Endodermal cell (in vitro differentiated cells): ENCODE data around the gene FGF18. TPM values are rescaled to one million over a fixed set of nuclear protein-coding genes. Genes with fewer than 3 reads are reported as not detected.

Source experiments
- DNase-seq: peaks from one replicate; pipeline ENCODE4 v3.0.0-alpha.2; 2017
- H3K27ac ChIP-seq: 2 replicates; pipeline ENCODE4 v1.5.1; 2013; ENCODE audit warnings: mild to moderate bottlenecking, low read depth, low read length, moderate library complexity
- H3K27me3 ChIP-seq: 2 replicates; pipeline ENCODE4 v1.6.1; 2013; ENCODE audit warnings: mild to moderate bottlenecking, low read length, moderate library complexity; ENCODE audit not compliant: insufficient read depth, control insufficient read depth, poor library complexity, severe bottlenecking
- H3K36me3 ChIP-seq: 2 replicates; pipeline ENCODE4 v1.7.0; 2013; ENCODE audit warnings: mild to moderate bottlenecking, low read length, moderate library complexity; ENCODE audit not compliant: control insufficient read depth, insufficient read depth
- H3K4me1 ChIP-seq: one replicate; pipeline ENCODE4 v1.7.0; 2013; ENCODE audit warnings: low read length; ENCODE audit not compliant: control insufficient read depth, insufficient read depth
- H3K4me3 ChIP-seq: 2 replicates; pipeline ENCODE4 v1.5.1; 2013; ENCODE audit warnings: mild to moderate bottlenecking, low read length, moderate library complexity
- H3K9ac ChIP-seq: 2 replicates; pipeline ENCODE4 v1.6.1; 2013; ENCODE audit warnings: mild to moderate bottlenecking, low read length, moderate library complexity; ENCODE audit not compliant: poor library complexity, severe bottlenecking; ENCODE audit errors: extremely low read depth
- H3K9me3 ChIP-seq: 2 replicates; pipeline ENCODE4 v1.6.1; 2013; ENCODE audit warnings: mild to moderate bottlenecking, low read length, moderate library complexity; ENCODE audit not compliant: control insufficient read depth
- H3K27ac Mint-ChIP-seq: 2 replicates; pipeline ENCODE4 v1.8.0; 2020; ENCODE audit warnings: mixed read lengths
- H3K27me3 Mint-ChIP-seq: 2 replicates; pipeline ENCODE4 v1.8.0; 2021; ENCODE audit warnings: mild to moderate bottlenecking, mixed read lengths; ENCODE audit not compliant: insufficient read depth
- H3K36me3 Mint-ChIP-seq: 2 replicates; pipeline ENCODE4 v1.8.0; 2020; ENCODE audit warnings: low read depth, mixed read lengths
- H3K4me1 Mint-ChIP-seq: 2 replicates; pipeline ENCODE4 v1.8.0; 2020; ENCODE audit warnings: mixed read lengths
- H3K4me3 Mint-ChIP-seq: 2 replicates; pipeline ENCODE4 v1.8.0; 2020; ENCODE audit warnings: mild to moderate bottlenecking, moderate library complexity, mixed read lengths
- H3K9me3 Mint-ChIP-seq: 2 replicates; pipeline ENCODE4 v1.8.0; 2020; ENCODE audit warnings: mild to moderate bottlenecking, mixed read lengths
- CTCF ChIP-seq: fragments of 200-600 bp; sonication (generic); conservative IDR thresholded peaks from 2 replicates; pipeline ENCODE4 v1.5.0; 2021; ENCODE audit warnings: antibody characterized with exemption, mild to moderate bottlenecking
- WGBS, 2 experiments: methylation state at CpG; one replicate each; pipeline versions ENCODE4 v1.1.5 to v1.1.7; 2013; ENCODE audit warnings: missing lambda C conversion rate in 2 of 2, mixed read lengths in 1 of 2; ENCODE audit not compliant: insufficient coverage in 1 of 2, insufficient read length in 1 of 2; 5-methylcytosine and 5-hydroxymethylcytosine counted together
- total RNA-seq, 2 donors: library from RNA; stranded (reverse); fragmentation: NEBNext Ultra II Directional in 1 of 2; extraction: Animal tissue kit (Norgen Biotek cat#: 25700) in 1 of 2; gene quantifications; 2 replicates in 1 of 2; 3 replicates in 1 of 2; pipeline ENCODE4 v1.2.1, GENCODE V29; 2021

The FGF18 gene
- total RNA-seq, 2 donors from 2014 or later: 0.44 to 0.57 TPM

GRCh38 chr5:171407234-171407633 is 12.2 kb upstream of the FGF18 start:
- H3K27ac Mint-ChIP-seq: peak overlapping the region; percentile 30
- H3K4me3 Mint-ChIP-seq: no peak overlapping the region
- Histone ChIP-seq H3K9ac (no peak overlapping the region), H3K27ac (no peak overlapping the region), H3K27me3 (no peaks in the 10 kb centered on the region), H3K9me3 (peaks cover 10% of the 10 kb centered on the region), H3K4me1 (peaks cover 4% of the 10 kb centered on the region), H3K4me3 (no peak overlapping the region), H3K36me3 (peaks cover 75% of the 10 kb centered on the region)
- no peaks in the 10 kb centered on the region for H3K27me3 Mint-ChIP-seq
- H3K36me3 Mint-ChIP-seq: peaks cover 75% of the 10 kb centered on the region
- DNase-seq: no peak
- H3K4me1 Mint-ChIP-seq: peaks cover 18% of the 10 kb centered on the region
- no peak for TF ChIP-seq CTCF
- H3K9me3 Mint-ChIP-seq: peaks cover 10% of the 10 kb centered on the region
- WGBS, 2 experiments: 89 to 100% methylated on average over 3 to 4 of the region's 4 CpGs

GRCh38 chr5:171409164-171410136 is 10.0 kb upstream of the FGF18 start:
- no peak overlapping the region for H3K27ac Mint-ChIP-seq
- no peak overlapping the region for H3K9ac ChIP-seq
- peaks cover 4% of the 10 kb centered on the region for H3K4me1 ChIP-seq
- H3K27me3 ChIP-seq: no peaks in the 10 kb centered on the region
- TF ChIP-seq CTCF: no peak
- DNase-seq: peak; percentile 47
- no peak overlapping the region for H3K4me3 Mint-ChIP-seq
- peaks cover 82% of the 10 kb centered on the region for H3K36me3 Mint-ChIP-seq
- H3K27ac ChIP-seq: no peak overlapping the region
- peaks cover 8% of the 10 kb centered on the region for H3K9me3 Mint-ChIP-seq
- no peaks in the 10 kb centered on the region for H3K27me3 Mint-ChIP-seq
- 96 to 99% methylated on average over 8 of the region's 8 CpGs for WGBS, 2 experiments
- H3K4me3 ChIP-seq: no peak overlapping the region
- H3K9me3 ChIP-seq: peaks cover 10% of the 10 kb centered on the region
- peaks cover 97% of the 10 kb centered on the region for H3K36me3 ChIP-seq
- peaks cover 18% of the 10 kb centered on the region for H3K4me1 Mint-ChIP-seq

DNA sequence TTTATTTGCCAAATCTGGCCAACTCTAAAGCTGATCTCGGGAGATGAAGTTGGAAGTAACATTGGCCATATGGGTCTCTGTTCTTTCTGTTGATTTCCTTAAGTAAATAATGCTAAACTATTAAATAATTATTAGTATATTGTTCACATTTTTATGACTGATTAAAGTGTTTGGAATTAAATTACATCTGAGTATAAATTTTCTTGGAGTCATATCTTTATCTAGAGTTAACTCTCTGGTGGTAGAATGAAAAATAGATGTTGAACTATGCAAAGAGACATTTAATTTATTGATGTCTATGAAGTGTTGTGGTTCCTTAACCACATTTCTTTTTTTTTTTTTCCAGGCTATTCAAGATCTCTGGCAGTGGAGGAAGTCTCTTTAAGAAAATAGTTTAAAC is 9.3 kb upstream of the FGF18 start:
- peaks cover 76% of the 10 kb centered on the region for H3K36me3 Mint-ChIP-seq
- no peak for TF ChIP-seq CTCF
- Histone ChIP-seq H3K36me3 (peaks cover 93% of the 10 kb centered on the region), H3K4me1 (peaks cover 4% of the 10 kb centered on the region), H3K4me3 (no peak overlapping the region), H3K27ac (no peak overlapping the region), H3K9ac (no peak overlapping the region), H3K9me3 (peaks cover 5% of the 10 kb centered on the region), H3K27me3 (no peaks in the 10 kb centered on the region)
- H3K9me3 Mint-ChIP-seq: peaks cover 3% of the 10 kb centered on the region
- peaks cover 18% of the 10 kb centered on the region for H3K4me1 Mint-ChIP-seq
- DNase-seq: no peak
- 50% methylated on average over 1 of the region's 1 CpG; no CpG with 5 or more reads in 1 of the 2 experiments for WGBS, 2 experiments
- H3K27ac Mint-ChIP-seq: no peak overlapping the region
- H3K4me3 Mint-ChIP-seq: no peak overlapping the region
- H3K27me3 Mint-ChIP-seq: no peaks in the 10 kb centered on the region
